Spleen (tissue), 11 donors: ENCODE measurements around the gene FXYD6. TPM values are rescaled to one million over a fixed set of nuclear protein-coding genes. Genes with fewer than 3 reads are reported as not detected.

Experiments
- DNase-seq: peaks from one replicate; pipeline ENCODE4 v3.0.0-alpha.2; 2020
- H3K27ac ChIP-seq, 8 donors: fragments of 200-600 bp; sonication (generic) in 7 of 8; 1 replicate in 4 of 8; 2 replicates in 4 of 8; pipeline versions ENCODE4 v1.5.0 to v1.8.0; 2016 to 2021; ENCODE audit warnings: inconsistent platforms in 4 of 8, mild to moderate bottlenecking in 4 of 8, moderate library complexity in 1 of 8
- H3K27me3 ChIP-seq, 7 donors: fragments of 200-600 bp; sonication (generic) in 6 of 7; replicated peaks in 1 of 7; 1 replicate in 4 of 7; 2 replicates in 3 of 7; pipeline versions ENCODE4 v1.5.0 to v1.8.0; 2016 to 2021; ENCODE audit warnings: inconsistent platforms in 3 of 7, mild to moderate bottlenecking in 1 of 7
- H3K36me3 ChIP-seq, 6 donors: fragments of 200-600 bp; sonication (generic) in 5 of 6; 1 replicate in 4 of 6; 2 replicates in 2 of 6; pipeline versions ENCODE4 v1.5.0 to v1.8.0; 2016 to 2021; ENCODE audit warnings: inconsistent platforms in 2 of 6
- H3K4me1 ChIP-seq, 6 donors: fragments of 200-600 bp; sonication (generic) in 5 of 6; 1 replicate in 3 of 6; 2 replicates in 3 of 6; pipeline versions ENCODE4 v1.5.0 to v1.8.0; 2016 to 2021; ENCODE audit warnings: inconsistent platforms in 3 of 6
- H3K4me3 ChIP-seq, 8 donors: fragments of 200-600 bp; sonication (generic) in 7 of 8; 1 replicate in 4 of 8; 2 replicates in 4 of 8; pipeline versions ENCODE4 v1.5.0 to v1.8.0; 2016 to 2021; ENCODE audit warnings: inconsistent platforms in 4 of 8, mild to moderate bottlenecking in 4 of 8, moderate library complexity in 2 of 8
- H3K9me3 ChIP-seq, 8 donors: fragments of 200-600 bp; sonication (generic) in 7 of 8; 1 replicate in 4 of 8; 2 replicates in 4 of 8; pipeline versions ENCODE4 v1.5.0 to v1.8.0; 2016 to 2021; ENCODE audit warnings: inconsistent platforms in 4 of 8
- POLR2A ChIP-seq, 3 donors: fragments of 450-650 bp; IDR thresholded peaks; one replicate each; pipeline ENCODE4 v1.5.1; 2017; ENCODE audit warnings: antibody characterized with exemption in 3 of 3, mild to moderate bottlenecking in 1 of 3
- POLR2AphosphoS5 ChIP-seq, 3 donors: sonication (generic); formaldehyde crosslinking; IDR thresholded peaks; one replicate each; pipeline ENCODE4 v1.5.1; 2017; ENCODE audit warnings: antibody characterized with exemption in 3 of 3
- WGBS, 5 donors: extraction: QIAGEN DNeasy Blood & Tissue Kit in 3 of 5; methylation state at CpG; one replicate each; pipeline versions ENCODE4 v1.1.5 to v1.1.7; 2013 to 2018; 5-methylcytosine and 5-hydroxymethylcytosine counted together
- intact Hi-C: fragments of 100-400 bp; cut with DNase I; formaldehyde crosslinking; loops from one replicate; pipeline ENCODE4 v1.15.0; 2023; ENCODE audit warnings: low total_unique reads
- polyA plus RNA-seq, 3 donors: library from polyadenylated mRNA; stranded (reverse); fragments of 200-250 nt; gene quantifications; one replicate each; pipeline ENCODE4 v1.2.1, GENCODE V29; 2013
- total RNA-seq, 7 donors: library from RNA; depleted of rRNA in 3 of 7; stranded (reverse); fragments of >200 nt in 3 of 7; fragmentation: NEBNext Ultra II Directional in 4 of 7; extraction: Animal tissue kit (Norgen Biotek cat#: 25700) in 4 of 7; gene quantifications; one replicate each; pipeline versions ENCODE4 v1.1.0 to v1.2.1, GENCODE V29; 2016 to 2021
- TF ChIP-seq, protein P1 (sequence below), 11 experiments: fragments of 200-600 bp in 7 of 11; fragments of 450-650 bp in 4 of 11; sonication (generic) in 4 of 11; IDR thresholded peaks in 8 of 11; conservative IDR thresholded peaks in 3 of 11; 1 replicate in 7 of 11; 2 replicates in 4 of 11; pipeline versions ENCODE4 v1.4.0 to v1.8.0; 2016 to 2021; ENCODE audit warnings: antibody characterized with exemption in 11 of 11, inconsistent platforms in 4 of 11, mild to moderate bottlenecking in 1 of 11
- donor health status: healthy with polysubstance abuse.
- donor health status: DM: no; HTN: no; CAD: no; lungs with moderate emphysema.
- donor health status: DM: no; HTN: no; CAD: no.
- donor health status: Bipolar disorder and iron deficiency.
- donor health status: healthy.
- donor health status: DM: no; HTN: no; CAD: no.
- donor health status: DM: yes; HTN: yes; CAD: no.

FXYD6 gene
- total and polyA plus RNA-seq, 10 donors: 40.8 to 230 (median 116) TPM

DNA sequence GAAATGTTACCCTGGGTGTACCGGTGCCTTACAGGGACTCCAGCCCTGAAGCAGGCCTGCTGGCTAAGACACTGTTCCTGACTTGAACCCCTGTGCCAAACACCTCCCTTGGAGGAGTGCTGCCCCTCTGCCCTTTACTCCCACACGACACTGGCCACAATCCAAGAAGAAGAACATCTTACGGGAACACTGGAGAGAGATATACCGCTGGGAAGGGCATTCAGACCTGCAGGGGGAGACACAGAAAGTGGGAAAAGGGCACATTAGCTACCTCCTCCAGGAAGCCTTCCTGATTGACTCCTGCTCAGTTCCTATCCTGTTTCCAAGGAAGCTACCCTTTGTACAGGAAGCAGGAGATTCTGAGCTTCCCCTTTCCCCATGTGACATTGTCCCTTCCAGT lies 34.1 kb upstream of the FXYD6 start:
- 66 to 87% (median 71%) methylated on average over 4 of the region's 4 CpGs for WGBS, 5 donors
- TF ChIP-seq POLR2AphosphoS5 (IDR thresholded peaks at IDR 0.05) (no peak), POLR2A (IDR thresholded peaks at IDR 0.05) (no peak)
- TF ChIP-seq, protein P1, sequence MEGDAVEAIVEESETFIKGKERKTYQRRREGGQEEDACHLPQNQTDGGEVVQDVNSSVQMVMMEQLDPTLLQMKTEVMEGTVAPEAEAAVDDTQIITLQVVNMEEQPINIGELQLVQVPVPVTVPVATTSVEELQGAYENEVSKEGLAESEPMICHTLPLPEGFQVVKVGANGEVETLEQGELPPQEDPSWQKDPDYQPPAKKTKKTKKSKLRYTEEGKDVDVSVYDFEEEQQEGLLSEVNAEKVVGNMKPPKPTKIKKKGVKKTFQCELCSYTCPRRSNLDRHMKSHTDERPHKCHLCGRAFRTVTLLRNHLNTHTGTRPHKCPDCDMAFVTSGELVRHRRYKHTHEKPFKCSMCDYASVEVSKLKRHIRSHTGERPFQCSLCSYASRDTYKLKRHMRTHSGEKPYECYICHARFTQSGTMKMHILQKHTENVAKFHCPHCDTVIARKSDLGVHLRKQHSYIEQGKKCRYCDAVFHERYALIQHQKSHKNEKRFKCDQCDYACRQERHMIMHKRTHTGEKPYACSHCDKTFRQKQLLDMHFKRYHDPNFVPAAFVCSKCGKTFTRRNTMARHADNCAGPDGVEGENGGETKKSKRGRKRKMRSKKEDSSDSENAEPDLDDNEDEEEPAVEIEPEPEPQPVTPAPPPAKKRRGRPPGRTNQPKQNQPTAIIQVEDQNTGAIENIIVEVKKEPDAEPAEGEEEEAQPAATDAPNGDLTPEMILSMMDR (IDR thresholded peaks at IDR 0.05 in 8 of 11, conservative IDR thresholded peaks at IDR 0.05 in 3 of 11): no peak
- H3K4me3 ChIP-seq: no peak overlapping the region
- no peaks in the 10 kb centered on the region for H3K9me3 ChIP-seq
- peaks cover 0 to 36% (median 14%) of the 10 kb centered on the region in 6 donors for H3K4me1 ChIP-seq
- H3K36me3 ChIP-seq: no peaks in the 10 kb centered on the region
- H3K27me3 ChIP-seq: no peaks in the 10 kb centered on the region
- DNase-seq: no peak
- intact Hi-C loops: no loop called here
- H3K27ac ChIP-seq: no peak overlapping the region

DNA sequence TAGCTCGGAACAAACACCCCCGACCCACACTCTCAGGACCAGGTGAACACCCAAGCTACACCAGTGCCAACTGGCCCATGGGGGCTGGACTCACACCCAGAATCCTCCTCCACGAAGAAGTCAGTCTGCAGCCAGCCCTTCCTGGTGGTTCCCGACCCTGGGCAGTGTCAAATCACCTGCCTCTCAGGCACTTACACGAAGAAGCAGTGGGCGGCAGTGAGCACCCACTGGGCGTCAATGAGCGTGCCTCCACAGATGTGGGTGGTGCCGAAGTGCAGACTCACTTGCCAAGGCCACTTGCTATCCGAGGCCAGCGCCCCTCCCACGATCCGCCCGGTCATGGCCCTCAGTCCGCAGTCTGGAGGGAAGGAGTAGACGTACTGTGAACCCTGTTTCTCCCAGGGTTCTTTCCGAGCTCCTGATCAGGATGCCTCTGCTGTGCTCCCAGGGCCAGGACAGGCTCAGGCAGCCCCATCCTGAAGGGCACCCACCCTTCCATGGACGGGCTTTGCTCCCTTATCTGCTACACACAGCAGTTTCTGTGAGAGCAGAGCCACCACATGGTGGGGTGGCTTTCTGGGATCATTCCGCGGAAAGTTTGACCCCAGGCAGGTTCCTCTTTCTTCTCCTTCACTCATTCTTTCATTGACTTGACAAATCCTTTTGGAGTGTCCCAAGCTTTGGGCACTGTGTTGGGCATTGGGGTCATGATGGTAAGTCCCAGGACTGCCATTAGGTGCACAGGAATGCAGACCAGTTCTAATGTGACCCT lies 33.3 kb upstream of the FXYD6 start:
- peak overlapping the region in 2 of 8 donors; percentile 11 to 24 for H3K27ac ChIP-seq
- peak; percentile 82 for DNase-seq
- no peak overlapping the region for H3K4me3 ChIP-seq
- no peaks in the 10 kb centered on the region for H3K36me3 ChIP-seq
- intact Hi-C loops: no loop called here
- 58 to 77% (median 70%) methylated on average over 12 to 20 of the region's 20 CpGs for WGBS, 5 donors
- TF ChIP-seq, protein P1 (IDR thresholded peaks at IDR 0.05 in 8 of 11, conservative IDR thresholded peaks at IDR 0.05 in 3 of 11): no peak
- TF ChIP-seq POLR2A (IDR thresholded peaks at IDR 0.05) (no peak), POLR2AphosphoS5 (IDR thresholded peaks at IDR 0.05) (peak; percentile 17 to 65 (median 57))
- H3K27me3 ChIP-seq: no peaks in the 10 kb centered on the region
- H3K4me1 ChIP-seq: peaks cover 0 to 36% (median 14%) of the 10 kb centered on the region in 6 donors
- H3K9me3 ChIP-seq: no peaks in the 10 kb centered on the region

DNA sequence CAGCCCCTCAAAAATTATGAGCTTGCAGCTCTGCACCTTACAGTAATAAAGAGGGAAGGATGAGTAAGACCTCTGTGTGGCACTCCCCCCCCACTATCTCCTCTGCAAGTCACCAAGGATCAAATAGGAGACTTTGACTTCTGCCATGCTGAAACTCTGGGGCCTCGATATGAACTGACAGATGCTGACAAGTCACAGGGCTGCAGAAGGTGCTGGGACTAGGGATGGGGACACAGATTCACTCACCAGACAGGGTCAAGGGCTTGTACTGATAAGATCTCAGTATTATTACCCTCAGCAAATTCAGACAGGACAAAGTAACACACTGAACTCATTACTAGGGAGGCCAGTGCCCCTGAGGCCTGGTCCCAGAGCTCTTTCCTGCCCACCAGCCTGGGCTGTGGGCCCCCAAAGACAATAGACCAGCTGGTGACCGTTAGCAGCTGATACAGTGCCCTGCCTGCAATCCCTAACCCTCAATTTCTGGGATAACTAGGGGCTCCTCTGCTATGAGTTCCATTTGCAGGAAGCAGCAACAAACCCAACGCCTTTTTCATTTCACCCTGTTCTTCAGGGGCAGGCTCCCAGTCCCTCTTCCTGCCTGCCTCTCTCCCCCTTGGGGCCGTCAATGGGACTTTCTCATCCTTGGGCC lies 32.6 kb upstream of the FXYD6 start:
- Histone ChIP-seq H3K4me3 (no peak overlapping the region), H3K4me1 (peaks cover 0 to 41% (median 14%) of the 10 kb centered on the region in 6 donors), H3K9me3 (no peaks in the 10 kb centered on the region), H3K27me3 (no peaks in the 10 kb centered on the region), H3K36me3 (no peaks in the 10 kb centered on the region), H3K27ac (peak overlapping the region in 2 of 8 donors; percentile 11 to 24)
- TF ChIP-seq POLR2A (IDR thresholded peaks at IDR 0.05) (no peak), POLR2AphosphoS5 (IDR thresholded peaks at IDR 0.05) (no peak)
- TF ChIP-seq, protein P1 (IDR thresholded peaks at IDR 0.05 in 8 of 11, conservative IDR thresholded peaks at IDR 0.05 in 3 of 11): no peak
- DNase-seq: no peak
- intact Hi-C loops: no loop called here
- WGBS, 5 donors: 73 to 91% (median 78%) methylated on average over 4 of the region's 4 CpGs
